B cell (primary cell): ENCODE measurements around the gene FAIM2.

ENCODE experiments used
- EZH2 ChIP-seq: IDR thresholded peaks from 2 replicates; pipeline ENCODE4 v1.6.1; 2012; ENCODE audit warnings: borderline replicate concordance, low read depth, mild to moderate bottlenecking, moderate library complexity, low read length; ENCODE audit not compliant: insufficient read depth, poor library complexity, severe bottlenecking
- TF ChIP-seq, protein P1 (sequence below): fragments of 200-600 bp; IDR thresholded peaks from one replicate; pipeline ENCODE4 v1.8.0; 2022; ENCODE audit warnings: antibody characterized with exemption, mild to moderate bottlenecking

DNA sequence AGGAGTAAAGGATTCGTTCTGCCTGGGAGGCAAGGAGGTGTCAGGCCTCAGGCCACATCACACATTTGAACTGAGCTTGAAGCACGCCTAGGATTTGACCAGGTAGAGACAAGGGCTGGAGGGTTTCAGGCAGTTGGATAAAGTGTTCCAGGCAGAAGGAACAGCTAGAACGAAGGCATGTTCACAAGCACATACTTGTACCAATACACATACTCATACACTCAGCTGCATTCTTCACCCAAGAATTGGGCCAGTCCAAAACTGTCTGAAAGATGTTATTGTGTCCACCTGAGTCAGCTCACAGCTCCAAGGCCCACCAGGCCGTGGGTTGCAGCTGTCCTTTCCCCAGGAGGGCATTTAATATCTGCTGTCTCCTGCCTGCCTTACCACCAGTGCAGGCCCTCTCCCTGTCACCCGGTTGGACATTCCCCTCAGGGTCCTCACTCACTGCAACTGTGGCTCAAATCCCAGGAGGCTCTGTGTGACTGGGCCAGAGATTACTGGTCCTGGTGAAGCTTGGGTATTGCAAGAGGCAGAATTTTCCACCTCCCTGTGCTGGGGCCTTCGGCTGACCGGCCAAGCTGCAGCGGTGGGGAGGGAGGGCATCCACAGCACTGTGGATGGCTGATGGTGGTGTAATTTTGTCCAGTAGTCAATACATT, 34.1 kb upstream of the FAIM2 start:
- TF ChIP-seq, protein P1, sequence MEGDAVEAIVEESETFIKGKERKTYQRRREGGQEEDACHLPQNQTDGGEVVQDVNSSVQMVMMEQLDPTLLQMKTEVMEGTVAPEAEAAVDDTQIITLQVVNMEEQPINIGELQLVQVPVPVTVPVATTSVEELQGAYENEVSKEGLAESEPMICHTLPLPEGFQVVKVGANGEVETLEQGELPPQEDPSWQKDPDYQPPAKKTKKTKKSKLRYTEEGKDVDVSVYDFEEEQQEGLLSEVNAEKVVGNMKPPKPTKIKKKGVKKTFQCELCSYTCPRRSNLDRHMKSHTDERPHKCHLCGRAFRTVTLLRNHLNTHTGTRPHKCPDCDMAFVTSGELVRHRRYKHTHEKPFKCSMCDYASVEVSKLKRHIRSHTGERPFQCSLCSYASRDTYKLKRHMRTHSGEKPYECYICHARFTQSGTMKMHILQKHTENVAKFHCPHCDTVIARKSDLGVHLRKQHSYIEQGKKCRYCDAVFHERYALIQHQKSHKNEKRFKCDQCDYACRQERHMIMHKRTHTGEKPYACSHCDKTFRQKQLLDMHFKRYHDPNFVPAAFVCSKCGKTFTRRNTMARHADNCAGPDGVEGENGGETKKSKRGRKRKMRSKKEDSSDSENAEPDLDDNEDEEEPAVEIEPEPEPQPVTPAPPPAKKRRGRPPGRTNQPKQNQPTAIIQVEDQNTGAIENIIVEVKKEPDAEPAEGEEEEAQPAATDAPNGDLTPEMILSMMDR: no peak
- TF ChIP-seq EZH2: no peak
